Natural killer cell (primary cell): ENCODE results near the gene SYNE2. TPM values are rescaled to one million over a fixed set of nuclear protein-coding genes. Genes with fewer than 3 reads are reported as not detected.

Experiments used
- ATAC-seq, 3 donors: fragments of 150-1000 bp in 2 of 3; fragments of 200-7000 bp in 1 of 3; cut with Tn5 transposase; 1 replicate in 1 of 3; 2 replicates in 2 of 3; pipeline ENCODE4 v1.10.0; 2021; ENCODE audit warnings: mild to moderate bottlenecking in 2 of 3, moderate library complexity in 2 of 3
- DNase-seq, 2 donors: peaks; one replicate each; pipeline versions ENCODE4 v3.0.0 to v3.0.0-alpha.2; 2013 to 2021; ENCODE audit warnings: mixed read lengths in 1 of 2
- H3K27ac ChIP-seq: one replicate; pipeline ENCODE4 v1.5.1; 2013; ENCODE audit warnings: mild to moderate bottlenecking, low read length
- H3K27me3 ChIP-seq: one replicate; pipeline ENCODE4 v1.6.1; 2013; ENCODE audit warnings: low read length; ENCODE audit not compliant: control insufficient read depth, insufficient read depth
- H3K36me3 ChIP-seq: one replicate; pipeline ENCODE4 v1.6.1; 2013; ENCODE audit warnings: low read length; ENCODE audit not compliant: control insufficient read depth, insufficient read depth
- H3K4me1 ChIP-seq: one replicate; pipeline ENCODE4 v1.6.1; 2013; ENCODE audit warnings: low read length; ENCODE audit not compliant: control insufficient read depth, insufficient read depth
- H3K4me3 ChIP-seq: one replicate; pipeline ENCODE4 v1.5.1; 2013; ENCODE audit warnings: low read length
- H3K9me3 ChIP-seq: one replicate; pipeline ENCODE4 v1.6.1; 2013; ENCODE audit warnings: low read length; ENCODE audit not compliant: control insufficient read depth, insufficient read depth
- H3K27ac Mint-ChIP-seq, 2 donors: one replicate each; pipeline ENCODE4 v1.8.0; 2022; ENCODE audit warnings: mild to moderate bottlenecking in 2 of 2, mixed read lengths in 2 of 2, moderate library complexity in 1 of 2
- H3K27me3 Mint-ChIP-seq, 2 donors: one replicate each; pipeline ENCODE4 v1.8.0; 2022; ENCODE audit warnings: low read depth in 2 of 2, mixed read lengths in 2 of 2
- H3K36me3 Mint-ChIP-seq: one replicate; pipeline ENCODE4 v1.8.0; 2022; ENCODE audit warnings: mixed read lengths
- H3K4me1 Mint-ChIP-seq, 2 donors: one replicate each; pipeline ENCODE4 v1.8.0; 2022; ENCODE audit warnings: mixed read lengths in 2 of 2
- H3K4me3 Mint-ChIP-seq: one replicate; pipeline ENCODE4 v1.8.0; 2022; ENCODE audit warnings: mild to moderate bottlenecking, moderate library complexity, mixed read lengths
- H3K9me3 Mint-ChIP-seq, 2 donors: one replicate each; pipeline ENCODE4 v1.8.0; 2022; ENCODE audit warnings: mixed read lengths in 2 of 2
- WGBS: methylation state at CpG from one replicate; pipeline ENCODE4 v1.1.7; 2013; ENCODE audit warnings: missing lambda C conversion rate; ENCODE audit not compliant: insufficient coverage; 5-methylcytosine and 5-hydroxymethylcytosine counted together
- intact Hi-C: fragments of 100-400 bp; cut with micrococcal nuclease; formaldehyde crosslinking; loops from one replicate; pipeline ENCODE4 v1.14.2; 2022
- total RNA-seq, 4 donors: library from RNA; stranded (reverse); fragments of 120-200 nt in 1 of 4; gene quantifications; one replicate each; pipeline versions ENCODE4 v1.2.3 to v1.2.4, GENCODE V29; 2013 to 2022
- TF ChIP-seq, protein P1 (sequence below): fragments of 200-600 bp; IDR thresholded peaks from one replicate; pipeline ENCODE4 v1.8.0; 2022; ENCODE audit warnings: antibody characterized with exemption

SYNE2 gene
- total RNA-seq, 3 donors from 2014 or later (not counting 1 experiment from before 2014, with no cell fraction given): 325 to 434 (median 373) TPM

DNA sequence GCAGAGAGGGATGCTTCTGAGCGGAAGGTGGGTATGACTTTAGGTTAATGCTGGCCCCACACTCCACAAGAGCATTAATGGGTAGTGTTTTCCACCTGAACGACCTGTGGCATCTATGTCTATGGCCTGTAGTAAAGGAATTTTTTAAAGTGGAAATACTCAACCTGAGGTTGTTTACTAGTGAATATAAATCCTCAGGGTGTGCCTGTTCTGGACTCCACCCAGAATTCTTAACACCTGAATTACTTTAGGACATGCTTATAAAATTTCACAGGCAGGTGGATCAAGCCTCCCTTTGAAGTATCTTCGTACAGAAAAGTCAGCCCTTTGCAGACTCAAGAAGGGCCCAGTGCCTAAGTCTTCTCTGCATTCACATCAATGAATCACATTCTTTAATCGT lies 245.3 kb downstream of the SYNE2 start:
- intact Hi-C loops: no loop called here
- DNase-seq (no peak), ATAC-seq (no peak)
- Mint-ChIP-seq H3K4me3 (no peak overlapping the region), H3K27me3 (no peaks in the 10 kb centered on the region), H3K36me3 (peaks cover 19% of the 10 kb centered on the region), H3K9me3 (no peaks in the 10 kb centered on the region), H3K27ac (peak overlapping the region; percentile 7 to 37), H3K4me1 (no peaks in the 10 kb centered on the region)
- Histone ChIP-seq H3K36me3 (peaks cover 53% of the 10 kb centered on the region), H3K27me3 (no peaks in the 10 kb centered on the region), H3K9me3 (no peaks in the 10 kb centered on the region), H3K4me1 (no peaks in the 10 kb centered on the region), H3K4me3 (no peak overlapping the region), H3K27ac (no peak overlapping the region)
- TF ChIP-seq, protein P1, sequence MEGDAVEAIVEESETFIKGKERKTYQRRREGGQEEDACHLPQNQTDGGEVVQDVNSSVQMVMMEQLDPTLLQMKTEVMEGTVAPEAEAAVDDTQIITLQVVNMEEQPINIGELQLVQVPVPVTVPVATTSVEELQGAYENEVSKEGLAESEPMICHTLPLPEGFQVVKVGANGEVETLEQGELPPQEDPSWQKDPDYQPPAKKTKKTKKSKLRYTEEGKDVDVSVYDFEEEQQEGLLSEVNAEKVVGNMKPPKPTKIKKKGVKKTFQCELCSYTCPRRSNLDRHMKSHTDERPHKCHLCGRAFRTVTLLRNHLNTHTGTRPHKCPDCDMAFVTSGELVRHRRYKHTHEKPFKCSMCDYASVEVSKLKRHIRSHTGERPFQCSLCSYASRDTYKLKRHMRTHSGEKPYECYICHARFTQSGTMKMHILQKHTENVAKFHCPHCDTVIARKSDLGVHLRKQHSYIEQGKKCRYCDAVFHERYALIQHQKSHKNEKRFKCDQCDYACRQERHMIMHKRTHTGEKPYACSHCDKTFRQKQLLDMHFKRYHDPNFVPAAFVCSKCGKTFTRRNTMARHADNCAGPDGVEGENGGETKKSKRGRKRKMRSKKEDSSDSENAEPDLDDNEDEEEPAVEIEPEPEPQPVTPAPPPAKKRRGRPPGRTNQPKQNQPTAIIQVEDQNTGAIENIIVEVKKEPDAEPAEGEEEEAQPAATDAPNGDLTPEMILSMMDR: no peak
- WGBS: 89% methylated on average over 4 of the region's 4 CpGs

DNA sequence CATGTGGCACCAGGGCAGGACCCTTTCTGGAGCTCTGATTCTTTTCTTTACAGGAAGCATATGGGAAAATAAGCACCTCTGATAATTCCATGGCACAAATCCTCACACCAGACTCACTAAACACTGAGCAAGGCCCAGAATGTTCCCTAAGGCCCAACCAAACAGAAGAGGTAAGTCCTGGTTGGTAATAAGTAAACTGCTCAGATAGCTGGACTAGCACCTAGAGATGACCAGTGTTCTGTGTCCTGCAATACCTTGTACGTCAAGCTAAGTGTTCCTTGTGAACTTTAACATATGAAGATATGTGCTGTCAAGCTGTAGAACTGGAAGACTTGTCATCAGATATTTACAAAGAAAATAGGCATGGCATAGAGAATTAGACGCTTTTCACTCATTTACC lies 254.6 kb downstream of the SYNE2 start:
- Mint-ChIP-seq H3K27me3 (no peaks in the 10 kb centered on the region), H3K4me3 (no peak overlapping the region), H3K4me1 (no peaks in the 10 kb centered on the region), H3K9me3 (no peaks in the 10 kb centered on the region), H3K27ac (peak overlapping the region in 1 of 2 donors; percentile 23), H3K36me3 (peaks cover 33% of the 10 kb centered on the region)
- Histone ChIP-seq H3K4me1 (no peaks in the 10 kb centered on the region), H3K9me3 (no peaks in the 10 kb centered on the region), H3K4me3 (no peak overlapping the region), H3K27ac (no peak overlapping the region), H3K27me3 (no peaks in the 10 kb centered on the region), H3K36me3 (peaks cover 66% of the 10 kb centered on the region)
- 100% methylated on average over 1 of the region's 2 CpGs for WGBS
- ATAC-seq (no peak), DNase-seq (no peak)
- intact Hi-C loops: no loop called here
- TF ChIP-seq, protein P1: no peak

DNA sequence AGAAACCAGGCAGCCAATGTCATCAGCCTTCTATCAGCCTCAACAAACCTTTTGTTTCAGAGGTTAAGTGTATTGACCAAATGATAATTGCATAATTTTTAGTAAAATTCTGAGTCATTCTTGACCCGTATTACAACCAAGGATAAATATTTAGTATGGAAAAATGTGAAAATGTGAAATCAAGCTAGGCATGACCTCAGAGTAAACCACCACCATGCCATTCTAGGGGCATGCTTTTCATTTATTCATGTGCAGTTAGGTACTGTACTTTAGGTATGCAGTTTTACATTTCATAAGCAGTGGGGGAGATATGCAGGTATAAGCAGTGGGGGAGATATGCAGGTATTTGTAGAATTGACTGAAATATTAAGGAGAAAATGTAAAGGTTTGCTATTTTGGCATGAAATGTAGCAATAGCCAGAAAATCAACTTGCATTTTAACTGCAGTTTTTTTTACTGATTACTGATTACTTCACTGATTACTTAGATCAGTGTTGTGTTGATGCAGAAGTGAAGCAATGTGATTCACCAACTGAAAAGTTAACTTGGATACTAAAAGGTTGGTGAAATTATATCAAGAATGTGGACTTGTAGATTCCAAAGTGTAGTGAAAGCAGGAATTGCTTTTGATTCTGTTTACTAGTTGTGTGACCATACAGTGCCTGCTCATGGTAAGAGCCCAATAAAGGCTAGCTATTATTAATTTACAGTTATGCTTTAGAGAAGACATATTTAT lies 257.2 kb downstream of the SYNE2 start:
- Histone ChIP-seq H3K36me3 (peaks cover 69% of the 10 kb centered on the region), H3K27ac (no peak overlapping the region), H3K4me3 (no peak overlapping the region), H3K27me3 (no peaks in the 10 kb centered on the region), H3K4me1 (no peaks in the 10 kb centered on the region), H3K9me3 (no peaks in the 10 kb centered on the region)
- WGBS: 100% methylated on average over 1 of the region's 1 CpG
- intact Hi-C loops: no loop called here
- no peaks in the 10 kb centered on the region for H3K27me3 Mint-ChIP-seq
- TF ChIP-seq, protein P1: no peak
- H3K4me3 Mint-ChIP-seq: no peak overlapping the region
- H3K36me3 Mint-ChIP-seq: peaks cover 18% of the 10 kb centered on the region
- H3K4me1 Mint-ChIP-seq: no peaks in the 10 kb centered on the region
- DNase-seq (no peak), ATAC-seq (no peak)
- H3K27ac Mint-ChIP-seq: peak overlapping the region; percentile 41 to 46
- H3K9me3 Mint-ChIP-seq: no peaks in the 10 kb centered on the region

DNA sequence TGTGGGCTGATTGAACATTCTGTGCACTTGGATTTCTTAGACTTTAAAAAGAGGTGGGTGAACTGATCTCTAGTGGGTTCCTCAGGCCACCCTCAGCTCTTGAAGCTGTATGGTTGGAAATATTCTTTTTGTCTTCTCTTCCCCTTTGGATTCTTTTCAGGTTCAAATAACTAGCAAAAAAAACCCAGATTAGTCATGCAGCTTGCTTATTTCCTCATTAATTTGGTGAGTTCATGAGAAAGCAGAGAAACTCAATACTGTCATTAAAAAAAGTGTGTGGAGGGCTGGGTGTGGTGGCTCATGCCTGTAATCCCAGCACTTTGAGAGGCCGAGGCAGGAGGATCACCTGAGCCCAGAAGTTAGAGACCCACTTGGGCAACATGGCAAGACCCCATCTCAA lies 258.0 kb downstream of the SYNE2 start:
- H3K4me3 Mint-ChIP-seq: no peak overlapping the region
- peaks cover 12% of the 10 kb centered on the region for H3K36me3 Mint-ChIP-seq
- 100% methylated on average over 1 of the region's 1 CpG for WGBS

More for the DNA sequence above, 258.0 kb downstream of the SYNE2 start:
- intact Hi-C loops: no loop called here
- no peaks in the 10 kb centered on the region for H3K9me3 Mint-ChIP-seq
- Histone ChIP-seq H3K9me3 (no peaks in the 10 kb centered on the region), H3K4me3 (no peak overlapping the region), H3K27ac (no peak overlapping the region), H3K27me3 (no peaks in the 10 kb centered on the region), H3K36me3 (peaks cover 71% of the 10 kb centered on the region), H3K4me1 (no peaks in the 10 kb centered on the region)
- H3K27ac Mint-ChIP-seq: no peak overlapping the region
- no peak for ATAC-seq
- H3K27me3 Mint-ChIP-seq: no peaks in the 10 kb centered on the region
- no peaks in the 10 kb centered on the region for H3K4me1 Mint-ChIP-seq
- no peak for DNase-seq
- TF ChIP-seq, protein P1: no peak
